NCI-H226 (cell line): ENCODE data around the gene SIK2.
A peak's percentile ranks its signal among the peaks of the same experiment; 100 is the strongest.
"Not testable (repeated sequence)": the region's sequence is repeated elsewhere in the genome, so short reads cannot be mapped to it uniquely, and the experiment has no call there.

Source experiments
- DNase-seq: peaks from one replicate; pipeline ENCODE4 v3.0.0-alpha.2; 2015

SIK2 gene

GRCh38 chr11:111765320-111765983 is 163.2 kb downstream of the SIK2 start:
- no peak for DNase-seq

- peak; percentile 78 for DNase-seq
Measured at GRCh38 chr11:111765984-111766833, 164.0 kb downstream of the SIK2 start, which contains the start of gene PPP2R1B. Gene PPP2R1B, minus strand, starts transcription at chr11:111766389. Its CDS starts 28 bp downstream, at chr11:111766361.

GRCh38 chr11:111766834-111767142 is 164.5 kb downstream of the SIK2 start:
- DNase-seq, result no peak

- peak; percentile 16 for DNase-seq
Measured at GRCh38 chr11:111770581-111771134, 168.4 kb downstream of the SIK2 start.

DNA sequence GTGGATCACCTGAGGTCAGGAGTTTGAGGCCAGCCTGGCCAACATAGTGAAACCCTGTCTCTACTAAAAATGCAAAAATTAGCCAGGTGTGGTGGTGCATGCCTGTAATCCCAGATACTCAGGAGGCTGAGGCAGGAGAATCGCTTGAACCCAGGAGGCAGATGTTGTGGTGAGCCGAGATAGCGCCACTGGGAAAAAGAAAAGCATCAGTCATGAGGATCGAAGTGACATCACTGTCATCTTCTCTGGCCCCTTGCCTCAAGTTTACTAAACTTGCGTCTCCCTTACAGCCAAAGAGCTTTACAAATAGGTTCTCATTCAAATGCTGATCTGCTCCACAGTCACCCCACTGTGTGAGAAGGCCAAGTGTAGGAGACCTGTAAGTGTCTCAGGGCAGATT is 169.0 kb downstream of the SIK2 start:
- not testable (repeated sequence) for DNase-seq

GRCh38 chr11:111772535-111772934 is 170.3 kb downstream of the SIK2 start:
- no peak for DNase-seq

DNA sequence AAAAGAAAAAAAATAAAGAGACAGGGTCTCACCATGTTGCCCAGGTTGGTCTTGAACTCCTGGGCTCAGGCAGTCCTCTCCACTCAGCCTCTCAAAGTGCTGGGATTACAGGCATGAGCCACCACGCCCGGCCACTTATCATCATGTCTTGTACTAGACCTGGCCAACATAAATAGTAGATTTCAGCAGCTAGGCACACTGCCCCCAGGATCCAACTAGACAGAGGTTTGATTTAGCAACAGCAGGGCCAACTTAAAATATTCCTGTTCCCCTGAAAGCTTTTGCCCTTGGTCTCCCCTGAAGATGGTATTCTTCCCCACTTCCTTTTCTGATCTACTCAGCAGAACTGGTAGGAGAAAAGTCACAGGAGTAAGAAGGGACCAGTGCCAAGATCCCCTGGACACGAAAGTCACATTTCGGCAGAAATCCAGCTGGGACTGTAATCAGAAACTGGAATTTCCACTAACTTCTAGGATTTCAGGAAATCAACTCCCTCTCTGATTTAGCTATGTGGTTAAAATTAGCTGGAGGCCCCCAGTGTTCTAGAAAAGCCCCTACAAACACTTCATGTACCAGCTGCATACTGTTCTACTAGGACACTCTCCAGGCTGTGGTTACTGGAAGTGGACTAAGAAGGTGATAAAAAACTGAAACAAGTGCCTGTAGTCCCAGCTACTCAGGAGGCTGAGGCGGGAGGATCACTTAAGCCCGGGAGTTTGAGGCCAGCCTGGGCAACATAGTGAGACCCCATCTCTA is 172.9 kb downstream of the SIK2 start:
- no peak for DNase-seq

DNA sequence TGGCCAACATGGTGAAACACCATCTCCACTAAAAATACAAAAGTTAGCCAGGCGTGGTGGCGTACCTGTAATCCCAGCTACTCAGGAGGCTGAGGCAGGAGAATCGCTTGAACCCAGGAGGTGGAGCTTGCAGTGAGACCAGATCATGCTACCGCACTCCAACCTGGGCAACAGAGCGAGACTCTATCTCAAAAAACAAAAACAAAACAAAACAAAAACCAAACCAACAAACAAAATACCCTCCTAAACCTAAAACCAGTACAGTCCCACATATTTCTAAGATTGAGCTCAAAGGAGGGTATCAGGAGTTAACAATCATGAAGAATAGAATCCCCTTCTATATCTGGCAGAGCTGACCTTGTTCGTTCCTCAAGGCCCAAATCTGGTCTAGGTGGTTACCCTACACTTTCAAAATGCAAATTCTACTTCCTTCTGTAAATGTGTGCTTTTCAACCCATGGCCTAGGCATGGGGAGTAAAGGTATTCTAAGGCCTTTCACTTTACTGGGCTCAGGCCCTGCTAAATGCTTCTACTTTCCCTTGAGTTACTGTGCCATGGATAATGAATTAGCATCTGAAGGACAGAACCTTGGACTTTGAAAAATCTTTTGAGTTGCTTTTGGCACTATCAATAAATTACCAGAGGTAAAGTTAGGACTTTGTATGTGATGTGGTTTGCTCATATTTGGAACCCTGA is 174.3 kb downstream of the SIK2 start:
- DNase-seq, result no peak

- peak; percentile 29 for DNase-seq
Measured at GRCh38 chr11:111777094-111778046, 175.1 kb downstream of the SIK2 start.

DNA sequence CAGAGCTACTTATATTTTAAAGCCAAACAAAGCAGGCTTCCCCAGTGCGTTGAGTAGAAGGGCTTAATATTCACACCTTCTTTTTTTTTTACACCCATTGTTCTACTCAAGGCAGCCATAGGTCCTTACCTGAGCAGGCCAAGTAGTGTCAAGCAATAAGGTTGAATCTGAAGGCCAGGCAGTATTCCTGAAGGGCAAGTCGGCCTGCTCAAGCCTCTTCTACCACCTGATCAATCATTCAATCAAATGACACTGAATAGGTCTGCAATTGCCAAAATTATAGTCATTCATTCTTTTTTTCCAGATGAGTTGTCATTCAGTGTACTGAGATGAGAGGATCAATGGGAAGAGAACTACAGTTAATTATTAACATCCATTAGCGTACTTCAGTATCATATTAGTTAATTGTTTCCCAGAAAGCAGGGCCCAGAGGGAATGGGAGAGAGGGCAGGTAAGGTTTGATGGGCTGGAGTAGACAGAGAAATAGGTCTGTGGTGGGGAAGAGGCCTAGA is 175.9 kb downstream of the SIK2 start:
- DNase-seq, result no peak

DNA sequence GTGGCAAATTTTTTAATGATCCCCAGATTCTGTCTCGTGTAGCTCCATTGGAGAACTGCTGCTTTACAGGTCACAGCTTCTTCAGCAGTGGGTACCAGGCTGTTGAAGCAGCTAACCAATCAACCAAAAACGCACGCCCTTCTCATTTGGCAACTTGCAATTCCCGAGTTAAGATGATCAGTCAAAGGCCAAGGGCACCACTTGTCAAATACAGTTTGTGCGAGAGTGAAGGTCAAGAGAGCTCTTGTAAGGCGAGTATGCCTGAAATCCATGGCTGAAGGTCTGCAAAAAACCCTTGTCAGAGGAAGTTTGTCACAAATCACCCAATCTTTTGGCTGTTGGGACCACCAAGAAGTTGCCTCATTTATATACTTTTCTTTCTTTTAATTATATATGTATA is 176.9 kb downstream of the SIK2 start:
- no peak for DNase-seq
